GF-D8 (cell line): Measurements from ENCODE around the gene MRPL34.
"Not testable (repeated sequence)": the region's sequence is repeated elsewhere in the genome, so short reads cannot be mapped to it uniquely, and the experiment has no call there.

Experiments used
- DNase-seq: peaks from one replicate; lab custom pipeline; 2025; lab: John Stamatoyannopoulos, UW

The MRPL34 gene

GRCh38 chr19:17285415-17286135 lies 20.1 kb upstream of the MRPL34 start:
- DNase-seq = no peak

DNA sequence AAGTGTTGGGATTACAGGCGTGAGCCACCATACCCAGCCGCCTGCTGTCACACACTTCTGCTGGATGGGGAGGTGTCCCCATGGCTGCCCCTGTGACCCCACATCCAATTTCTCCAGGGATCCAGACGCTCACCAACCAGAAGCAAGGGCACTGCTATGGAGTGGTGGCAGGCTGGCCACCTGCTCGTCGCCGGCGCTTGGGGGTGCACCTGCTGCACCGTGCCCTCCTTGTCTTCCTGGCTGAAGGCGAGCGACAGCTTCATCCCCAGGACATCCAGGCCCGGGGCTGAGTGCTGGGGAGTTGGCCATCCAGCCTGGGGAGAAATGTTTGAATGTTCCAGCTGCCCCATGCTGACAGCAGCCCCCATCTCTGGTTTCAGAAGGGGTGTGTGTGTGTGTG lies 19.4 kb upstream of the MRPL34 start:
- DNase-seq = no peak

DNA sequence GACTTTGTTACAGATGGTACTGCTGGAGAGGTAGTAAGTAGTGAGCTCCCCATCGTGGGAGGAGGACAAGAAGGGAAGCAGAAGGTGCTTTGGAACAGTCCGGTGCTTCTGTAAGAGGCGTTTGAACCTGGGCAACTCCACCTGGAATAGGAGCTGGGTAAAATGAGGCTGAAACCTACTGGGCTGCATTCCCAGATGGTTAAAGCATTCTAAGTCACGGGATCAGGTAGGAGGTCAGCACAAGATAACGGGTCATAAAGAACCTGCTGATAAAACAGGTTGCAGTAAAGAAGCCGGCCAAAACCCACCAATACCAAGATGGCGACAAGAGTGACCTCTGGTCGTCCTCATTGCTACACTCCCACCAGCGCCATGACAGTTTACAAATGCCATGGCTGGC lies 18.9 kb upstream of the MRPL34 start:
- DNase-seq = no peak

- no peak for DNase-seq
Observed at GRCh38 chr19:17289489-17289888, 16.2 kb upstream of the MRPL34 start.

- DNase-seq = peak; percentile 49
Observed at GRCh38 chr19:17292301-17293074, 13.2 kb upstream of the MRPL34 start.

DNA sequence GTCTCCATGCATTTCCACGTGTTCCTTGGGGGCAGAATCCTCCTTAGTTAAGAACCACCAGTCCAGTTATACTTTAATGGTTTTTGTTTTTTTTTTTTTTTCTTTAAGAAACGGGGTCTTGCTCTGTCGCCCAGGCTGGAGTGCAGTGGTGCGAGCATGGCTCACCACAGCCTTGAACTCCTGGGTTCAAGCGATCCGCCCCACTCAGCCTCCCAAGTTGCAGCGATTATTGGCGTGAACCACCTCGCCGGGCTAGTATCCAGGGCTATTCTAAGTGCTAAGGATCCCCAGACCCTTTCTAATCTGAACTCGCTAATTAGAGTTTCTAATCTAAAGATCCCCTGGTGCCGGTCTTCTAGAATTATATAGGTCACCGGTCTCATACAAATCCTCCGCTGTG lies 12.1 kb upstream of the MRPL34 start:
- DNase-seq = no peak

- DNase-seq = no peak
Observed at GRCh38 chr19:17294051-17294891, 11.4 kb upstream of the MRPL34 start.

- DNase-seq = not testable (repeated sequence)
Observed at GRCh38 chr19:17295551-17295950, 10.1 kb upstream of the MRPL34 start.

- DNase-seq = no peak
Observed at GRCh38 chr19:17296273-17296672, 9.4 kb upstream of the MRPL34 start.

DNA sequence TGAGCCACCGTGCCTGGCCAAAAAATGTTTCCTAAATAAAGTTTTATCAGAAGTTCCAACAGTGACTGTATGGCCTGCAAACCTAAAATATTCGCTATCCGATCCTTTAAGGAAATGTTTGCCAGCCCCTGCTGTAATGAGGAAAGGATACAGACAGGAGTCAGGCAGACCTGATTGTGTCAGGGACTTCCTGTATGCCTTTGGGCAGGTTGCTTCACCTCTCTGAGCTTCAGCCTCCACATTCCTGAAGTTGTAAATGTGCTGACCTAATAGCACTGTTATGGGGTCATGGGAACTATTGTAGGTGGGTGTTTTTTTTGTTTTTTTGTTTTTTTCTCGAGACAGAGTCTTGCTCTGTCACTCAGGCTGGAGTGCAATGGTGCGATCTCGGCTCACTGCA lies 8.7 kb upstream of the MRPL34 start:
- no peak for DNase-seq

DNA sequence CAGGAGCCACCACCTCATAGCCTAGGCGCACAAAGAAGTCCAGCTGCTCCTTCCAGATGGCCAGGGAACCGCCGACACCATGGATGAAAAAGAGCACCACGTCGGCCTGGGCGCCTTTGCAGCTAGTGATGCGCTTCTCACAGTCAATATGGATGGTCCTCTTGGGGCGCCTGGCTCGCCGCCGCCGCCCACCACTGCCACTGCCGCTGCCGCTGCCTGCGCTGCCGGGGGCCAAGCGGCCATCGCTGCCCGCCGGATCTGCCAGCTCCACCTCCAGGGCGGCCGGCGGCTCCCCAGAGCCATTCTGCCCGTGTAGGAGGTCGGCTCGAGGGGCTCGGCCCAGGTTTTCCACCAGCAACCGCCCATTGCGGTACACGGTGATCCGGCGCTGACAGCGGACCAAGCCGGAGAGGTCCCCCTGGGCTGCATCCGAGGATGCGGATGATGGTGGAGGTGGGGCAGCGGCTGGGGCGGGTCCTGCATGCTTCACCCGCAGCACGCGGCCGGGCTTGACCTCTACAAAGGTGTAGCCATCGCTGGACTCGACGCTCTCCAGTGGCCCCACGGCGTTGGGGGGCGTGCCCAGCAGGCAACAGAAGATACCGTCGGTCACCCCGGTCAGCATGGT lies 4.6 kb upstream of the MRPL34 start:
- DNase-seq = no peak

DNA sequence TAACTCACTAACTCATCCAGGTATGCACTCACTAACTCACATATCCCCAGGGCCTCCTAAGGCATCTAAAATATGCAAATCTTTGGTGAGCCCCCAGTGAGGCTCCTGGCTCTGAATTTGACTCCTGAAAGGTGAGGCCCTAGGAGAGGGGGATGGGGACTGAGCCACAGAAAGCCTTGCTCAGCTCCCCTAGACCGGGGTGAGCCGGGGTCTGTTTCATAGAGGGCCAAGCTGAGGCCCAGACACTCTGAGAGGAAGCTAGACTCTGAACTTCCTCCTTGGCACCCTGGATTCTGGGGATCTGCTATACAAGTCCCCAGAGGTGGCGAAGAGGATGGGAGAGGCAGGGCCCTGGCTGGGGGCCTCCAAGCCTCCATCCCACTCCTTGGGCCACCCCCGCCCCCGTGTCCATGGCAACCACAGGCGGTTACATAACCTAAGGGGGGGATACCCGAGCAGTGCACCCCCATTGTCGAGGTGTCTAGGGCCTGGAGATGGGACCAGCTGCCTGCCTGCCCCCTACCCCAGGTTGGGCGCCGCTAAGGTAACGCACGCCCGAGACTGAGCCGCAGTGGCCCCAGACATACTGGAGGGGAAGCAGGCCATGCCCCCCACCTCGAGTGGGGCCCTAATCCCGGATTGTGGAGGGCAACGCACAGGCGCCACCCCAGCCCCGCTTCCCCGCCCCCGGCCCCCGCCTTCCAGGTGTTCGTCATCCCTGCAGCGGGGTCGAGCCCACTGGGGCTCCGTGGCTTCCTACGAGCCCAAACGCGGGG lies 3.1 kb upstream of the MRPL34 start:
- no peak for DNase-seq

DNA sequence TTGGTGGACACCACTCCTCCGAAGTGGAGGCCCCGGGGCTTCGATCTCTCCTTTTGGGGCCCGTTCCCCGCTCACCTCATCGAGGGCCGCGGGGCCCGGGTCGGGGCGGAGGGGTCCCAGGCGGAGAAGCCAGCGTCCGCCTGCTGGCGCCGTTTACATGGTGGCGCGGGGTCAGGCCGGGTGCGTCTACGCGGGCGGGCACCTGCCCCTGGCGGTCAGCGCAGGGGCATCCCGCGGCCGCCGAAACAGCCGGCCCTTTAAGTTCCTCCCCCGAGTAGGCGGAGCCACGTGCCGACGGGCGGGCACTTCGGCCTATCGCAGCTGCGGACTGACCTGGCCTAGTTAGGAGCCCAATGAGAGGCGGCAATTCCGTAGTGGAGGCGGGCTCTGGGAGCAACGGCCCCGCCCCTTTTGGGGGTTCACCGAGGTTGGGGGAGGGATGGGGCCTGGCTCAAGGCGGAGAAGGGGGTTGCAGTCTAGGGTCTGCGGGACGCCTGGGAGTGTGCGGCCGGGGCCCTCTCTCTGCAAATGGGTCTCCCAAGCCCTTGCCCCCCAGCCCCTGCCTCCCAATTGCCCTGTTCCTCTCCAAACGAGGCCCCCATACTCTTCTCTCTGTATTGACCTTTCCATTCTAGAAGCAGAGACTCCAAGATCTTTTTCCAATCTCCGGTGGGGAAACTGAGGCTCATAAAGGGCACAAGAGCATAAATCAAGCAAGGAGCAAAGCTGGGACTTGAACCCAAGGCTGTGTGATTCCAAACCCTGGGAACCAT lies 2.3 kb upstream of the MRPL34 start, which contains the start of gene ABHD8:
Gene ABHD8 (minus strand): TSS at position 259 of the 773 bp plus-strand sequence. CDS start 1,809 bp downstream, outside the sequence.
- peak; percentile 55 for DNase-seq

GRCh38 chr19:17303940-17304267 lies 1.8 kb upstream of the MRPL34 start:
- DNase-seq = no peak

DNA sequence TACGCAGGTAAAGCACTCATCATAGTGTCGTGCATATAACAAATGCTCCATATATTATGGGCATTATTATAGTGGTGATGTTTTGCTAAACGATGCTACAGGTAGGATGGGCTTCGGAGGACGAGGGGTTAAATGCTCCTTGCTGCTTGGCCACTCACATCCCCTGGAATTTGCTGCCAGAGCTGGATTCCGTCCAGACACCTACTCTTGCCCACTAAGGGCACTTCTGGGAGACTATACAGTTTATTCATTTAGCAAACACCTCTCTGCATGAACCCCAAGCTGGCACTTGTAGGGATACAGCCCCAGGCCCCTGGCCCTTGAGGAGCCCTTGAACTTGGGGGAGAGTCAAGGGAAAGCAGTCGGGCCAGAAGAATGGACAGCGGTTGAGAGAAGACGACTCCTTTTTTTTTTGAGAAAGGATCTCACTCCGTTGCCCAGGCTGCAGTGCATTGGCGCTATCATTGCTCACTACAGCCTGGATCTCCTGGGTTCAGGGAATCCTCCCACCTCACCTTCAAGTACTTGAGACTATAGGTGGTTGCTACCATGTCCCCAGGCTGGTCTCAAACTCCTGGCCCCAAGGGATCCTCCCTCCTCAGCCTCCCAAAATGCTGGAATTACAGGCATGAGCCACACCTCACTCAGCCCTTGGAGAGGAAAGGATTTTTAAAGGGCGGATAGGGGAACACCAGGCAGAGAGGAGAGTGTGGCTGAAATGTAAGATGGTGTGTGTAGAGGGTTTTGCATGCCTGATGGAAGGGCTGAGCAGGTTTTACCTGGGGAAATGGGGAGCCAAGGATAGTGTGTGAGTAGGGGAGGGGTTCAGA lies 1.1 kb upstream of the MRPL34 start:
- DNase-seq = no peak

- DNase-seq = no peak
Observed at GRCh38 chr19:17305216-17305516, 506 bp upstream of the MRPL34 start.

- no peak for DNase-seq
Observed at GRCh38 chr19:17306285-17306714, 628 bp downstream of the MRPL34 start.

DNA sequence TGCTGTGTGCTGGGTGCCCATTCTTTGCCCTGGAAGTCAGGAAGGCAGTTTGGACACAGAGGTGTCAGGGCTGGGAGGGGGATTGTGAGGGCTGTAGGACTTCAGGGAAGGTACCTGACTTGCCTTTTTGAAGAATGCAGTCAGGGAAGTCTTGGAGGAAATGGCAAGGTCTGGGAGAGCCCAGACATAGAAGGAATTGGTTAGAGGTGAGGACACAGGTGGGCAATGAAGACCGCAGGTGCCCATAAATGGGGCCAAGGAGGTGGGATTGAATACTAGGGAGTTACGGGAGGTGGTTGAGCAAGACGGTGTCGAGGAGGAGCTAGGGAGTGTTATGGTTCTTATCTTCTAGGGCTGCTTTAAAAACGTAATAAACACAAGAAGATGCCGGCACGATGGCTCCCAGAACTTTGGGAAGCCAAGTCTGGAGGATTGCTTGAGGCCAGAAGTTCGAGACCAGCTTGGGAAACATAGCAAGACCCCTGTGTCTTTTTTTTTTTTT lies 2.3 kb downstream of the MRPL34 start:
- no peak for DNase-seq

- DNase-seq = peak; percentile 99
Observed at GRCh38 chr19:17309198-17309964, 3.7 kb downstream of the MRPL34 start, which contains the start of gene DDA1. TSS of gene DDA1 (plus strand) at chr19:17309563. CDS start at chr19:17309655, 92 bp downstream.
